Kidney (tissue), 14 donors: ENCODE data around the gene MAP4K1. TPM values are rescaled to one million over a fixed set of nuclear protein-coding genes. Genes with fewer than 3 reads are reported as not detected.
"Not testable (repeated sequence)": the region's sequence is repeated elsewhere in the genome, so short reads cannot be mapped to it uniquely, and the experiment has no call there.

Source experiments
- DNase-seq, 5 donors: peaks; one replicate each; pipeline ENCODE4 v3.0.0-alpha.2; 2013 to 2020
- FAIRE-seq: peaks from 2 replicates; lab custom pipeline; 2012; peaks lifted over from hg19 to GRCh38; lab: Jason Lieb, UNC
- H3K27ac ChIP-seq, 2 donors: one replicate each; pipeline ENCODE4 v1.7.0; 2013; ENCODE audit warnings: low read depth in 2 of 2, low read length in 2 of 2, inconsistent platforms in 1 of 2
- H3K27me3 ChIP-seq: one replicate; pipeline ENCODE4 v1.7.1; 2013; ENCODE audit warnings: low read length, inconsistent platforms; ENCODE audit not compliant: control insufficient read depth, insufficient read depth
- H3K36me3 ChIP-seq, 3 donors: one replicate each; pipeline versions ENCODE4 v1.7.0 to v1.7.1; 2013; ENCODE audit warnings: low read length in 3 of 3, control low read depth in 1 of 3, inconsistent platforms in 1 of 3; ENCODE audit not compliant: insufficient read depth in 3 of 3, control insufficient read depth in 2 of 3
- H3K4me1 ChIP-seq, 3 donors: one replicate each; pipeline versions ENCODE4 v1.7.0 to v1.7.1; 2013; ENCODE audit warnings: low read length in 3 of 3, inconsistent platforms in 1 of 3, low read depth in 1 of 3; ENCODE audit not compliant: control insufficient read depth in 2 of 3, insufficient read depth in 2 of 3
- H3K4me3 ChIP-seq, 3 donors: one replicate each; pipeline versions ENCODE4 v1.7.0 to v1.8.1; 2013; ENCODE audit warnings: low read length in 3 of 3, control low read depth in 1 of 3, inconsistent platforms in 1 of 3
- H3K9ac ChIP-seq, 3 donors: one replicate each; pipeline versions ENCODE4 v1.7.0 to v1.7.1; 2013; ENCODE audit warnings: low read length in 3 of 3, control low read depth in 1 of 3, inconsistent platforms in 1 of 3
- H3K9me3 ChIP-seq, 3 donors: one replicate each; pipeline versions ENCODE4 v1.7.0 to v1.7.1; 2013; ENCODE audit warnings: low read length in 3 of 3, control low read depth in 1 of 3, inconsistent platforms in 1 of 3; ENCODE audit not compliant: control insufficient read depth in 2 of 3, insufficient read depth in 1 of 3
- intact Hi-C: fragments of 100-400 bp; cut with DNase I; formaldehyde crosslinking; loops from one replicate; pipeline ENCODE4 v1.11.1; 2022
- polyA plus RNA-seq: library from polyadenylated mRNA; stranded (reverse); fragments of 350-450 nt; fragmentation: Illumina TruSeq; extraction: RNeasy Lipid Tissue Mini Kit (QIAGEN cat#74804); gene quantifications from one replicate; pipeline ENCODE4 v1.2.3, GENCODE V29; 2014; ENCODE audit warnings: low read depth, low replicate concordance; ENCODE audit not compliant: insufficient read depth
- total RNA-seq: library from RNA; stranded (reverse); fragmentation: NEBNext Ultra II Directional; extraction: Animal tissue kit (Norgen Biotek cat#: 25700); gene quantifications from one replicate; pipeline ENCODE4 v1.2.1, GENCODE V29; 2021
- TF ChIP-seq, protein P1 (sequence below): IDR thresholded peaks from 3 replicates; pipeline ENCODE4 v1.5.1; 2012; ENCODE audit warnings: mild to moderate bottlenecking, moderate library complexity, borderline replicate concordance; ENCODE audit not compliant: insufficient read depth; ENCODE audit errors: extremely low read depth
- donor health status: control.
- donor health status: control.
- donor health status: control.
- donor health status: control.
- donor health status: control.
- donor health status: DM: yes; HTN: yes; CAD: no.
- donor health status: Normal renal cell carcinoma (clear cell type).

Gene MAP4K1
- total and polyA plus RNA-seq, 2 donors from 2014 or later, result 3.9 to 17.7 TPM

DNA sequence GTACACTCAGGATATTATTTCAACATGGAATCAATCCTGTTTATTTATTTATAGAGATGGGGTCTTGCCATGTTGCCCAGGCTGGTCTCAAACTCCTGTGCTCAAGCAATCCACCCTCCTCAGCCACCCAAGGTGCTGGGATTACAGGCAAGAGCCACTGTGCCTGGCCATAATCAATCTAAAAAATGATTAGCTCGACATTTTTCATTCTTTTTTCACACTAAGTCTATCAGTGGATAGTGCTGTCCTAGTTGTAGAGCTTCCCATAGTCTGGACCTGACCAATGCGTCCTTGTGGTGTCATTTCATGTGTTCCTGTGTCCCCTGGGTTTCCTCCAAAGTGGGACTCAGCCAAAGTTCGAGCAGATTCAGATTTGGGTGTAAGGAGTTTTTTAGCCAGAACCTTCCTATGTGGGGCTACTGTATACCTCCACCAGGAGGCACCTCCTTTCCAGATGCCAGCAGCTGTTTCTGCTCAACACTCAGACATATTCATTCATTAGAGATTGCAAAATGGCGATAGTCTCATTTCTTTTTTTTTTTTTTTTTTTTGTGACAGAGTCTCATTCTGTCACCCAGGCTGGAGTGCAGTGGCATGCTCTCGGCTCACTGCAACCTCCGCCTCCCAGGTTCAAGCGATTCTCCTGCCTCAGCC is 61.1 kb downstream of the MAP4K1 start:
- TF ChIP-seq, protein P1, sequence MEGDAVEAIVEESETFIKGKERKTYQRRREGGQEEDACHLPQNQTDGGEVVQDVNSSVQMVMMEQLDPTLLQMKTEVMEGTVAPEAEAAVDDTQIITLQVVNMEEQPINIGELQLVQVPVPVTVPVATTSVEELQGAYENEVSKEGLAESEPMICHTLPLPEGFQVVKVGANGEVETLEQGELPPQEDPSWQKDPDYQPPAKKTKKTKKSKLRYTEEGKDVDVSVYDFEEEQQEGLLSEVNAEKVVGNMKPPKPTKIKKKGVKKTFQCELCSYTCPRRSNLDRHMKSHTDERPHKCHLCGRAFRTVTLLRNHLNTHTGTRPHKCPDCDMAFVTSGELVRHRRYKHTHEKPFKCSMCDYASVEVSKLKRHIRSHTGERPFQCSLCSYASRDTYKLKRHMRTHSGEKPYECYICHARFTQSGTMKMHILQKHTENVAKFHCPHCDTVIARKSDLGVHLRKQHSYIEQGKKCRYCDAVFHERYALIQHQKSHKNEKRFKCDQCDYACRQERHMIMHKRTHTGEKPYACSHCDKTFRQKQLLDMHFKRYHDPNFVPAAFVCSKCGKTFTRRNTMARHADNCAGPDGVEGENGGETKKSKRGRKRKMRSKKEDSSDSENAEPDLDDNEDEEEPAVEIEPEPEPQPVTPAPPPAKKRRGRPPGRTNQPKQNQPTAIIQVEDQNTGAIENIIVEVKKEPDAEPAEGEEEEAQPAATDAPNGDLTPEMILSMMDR, result no peak
- H3K27me3 ChIP-seq, result no peaks in the 10 kb centered on the region
- H3K4me1 ChIP-seq, result no peaks in the 10 kb centered on the region
- H3K9me3 ChIP-seq, result no peaks in the 10 kb centered on the region
- no peaks in the 10 kb centered on the region for H3K36me3 ChIP-seq
- no peak overlapping the region for H3K27ac ChIP-seq
- no peak overlapping the region for H3K4me3 ChIP-seq
- intact Hi-C loops, result no loop called here
- DNase-seq (no peak), FAIRE-seq (no peak)
- H3K9ac ChIP-seq, result no peak overlapping the region

DNA sequence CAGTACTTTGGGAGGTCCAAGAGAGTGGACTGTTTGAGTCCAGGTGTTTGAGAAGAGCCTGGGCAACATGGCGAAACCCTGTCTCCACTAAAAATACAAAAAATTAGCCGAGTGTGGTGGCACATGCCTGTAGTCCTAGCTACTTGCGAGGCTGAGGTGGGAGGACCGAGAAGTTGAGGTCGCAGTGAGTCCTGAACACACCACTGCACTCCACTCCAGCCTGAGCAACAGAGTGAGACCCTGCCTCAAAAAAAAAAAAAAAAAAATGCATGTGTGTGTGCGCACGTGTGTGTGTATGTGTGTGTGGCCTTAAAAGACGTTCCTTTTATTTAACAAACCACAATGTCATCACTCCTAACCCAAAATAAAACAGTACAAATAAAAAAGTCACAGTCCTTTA is 62.6 kb downstream of the MAP4K1 start:
- no peaks in the 10 kb centered on the region for H3K36me3 ChIP-seq
- H3K4me1 ChIP-seq, result no peaks in the 10 kb centered on the region
- no peak overlapping the region for H3K9ac ChIP-seq
- H3K9me3 ChIP-seq, result no peaks in the 10 kb centered on the region
- H3K27ac ChIP-seq, result no peak overlapping the region
- intact Hi-C loops, result no loop called here
- TF ChIP-seq, protein P1, result no peak
- no peak overlapping the region for H3K4me3 ChIP-seq
- no peak for DNase-seq
- FAIRE-seq, result no peak
- H3K27me3 ChIP-seq, result no peaks in the 10 kb centered on the region

DNA sequence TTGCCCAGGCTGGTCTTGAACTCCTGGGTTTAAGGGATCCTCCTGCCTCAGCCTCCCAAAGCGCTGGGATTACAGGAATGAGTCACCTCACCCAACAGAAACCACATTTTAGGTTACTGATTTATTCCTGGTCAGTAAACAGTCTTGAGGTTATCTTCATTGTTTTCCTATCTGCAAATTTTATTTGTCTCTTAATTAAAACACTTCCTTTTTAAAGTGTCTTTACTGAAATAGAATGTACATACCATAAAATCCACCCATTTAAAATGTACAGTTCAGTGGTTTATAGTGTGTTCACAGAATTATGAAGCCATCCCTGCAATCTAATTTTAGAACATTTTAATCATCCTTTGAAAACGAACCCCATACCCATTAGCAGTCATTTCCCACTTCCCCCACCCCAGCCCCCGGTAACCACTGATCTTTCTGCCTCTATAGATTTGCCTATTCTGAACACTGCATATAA is 63.0 kb downstream of the MAP4K1 start:
- Histone ChIP-seq H3K27me3 (no peaks in the 10 kb centered on the region), H3K36me3 (no peaks in the 10 kb centered on the region), H3K9me3 (no peaks in the 10 kb centered on the region), H3K9ac (no peak overlapping the region), H3K27ac (no peak overlapping the region), H3K4me3 (no peak overlapping the region), H3K4me1 (no peaks in the 10 kb centered on the region)
- DNase-seq (no peak), FAIRE-seq (no peak)
- TF ChIP-seq, protein P1, result no peak
- intact Hi-C loops, result no loop called here

DNA sequence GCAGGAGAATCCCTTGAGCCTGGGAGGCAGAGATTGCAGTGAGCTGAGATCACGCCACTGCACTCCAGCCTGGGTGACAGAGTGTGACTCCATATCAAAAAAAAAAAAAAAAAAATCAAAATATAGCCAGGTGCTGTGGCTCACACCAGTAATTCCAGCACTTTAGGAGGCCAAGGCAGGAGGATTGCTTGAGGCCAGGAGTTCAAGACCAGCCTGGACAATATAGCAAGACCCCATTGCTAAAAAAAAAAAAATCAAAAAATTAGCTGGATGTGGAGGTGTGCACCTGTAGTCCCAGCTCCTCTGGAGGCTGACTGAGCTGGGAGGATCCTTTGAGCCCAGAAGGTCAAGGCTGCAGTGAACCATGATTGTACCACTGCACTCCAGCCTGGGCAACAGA is 64.5 kb downstream of the MAP4K1 start:
- FAIRE-seq, H3K4me3 ChIP-seq, DNase-seq, H3K27me3 ChIP-seq, H3K36me3 ChIP-seq, intact Hi-C loops, H3K27ac ChIP-seq, H3K9me3 ChIP-seq, H3K9ac ChIP-seq, H3K4me1 ChIP-seq: not testable (repeated sequence)
